Measurements from ENCODE around the gene HOTAIR. TPM values are rescaled to one million over a fixed set of nuclear protein-coding genes. Genes with fewer than 3 reads are reported as not detected.
A peak's percentile ranks its signal among the peaks of the same experiment; 100 is the strongest.

Gene HOTAIR
- total RNA-seq (not detected), polyA plus RNA-seq (not detected)

DNA sequence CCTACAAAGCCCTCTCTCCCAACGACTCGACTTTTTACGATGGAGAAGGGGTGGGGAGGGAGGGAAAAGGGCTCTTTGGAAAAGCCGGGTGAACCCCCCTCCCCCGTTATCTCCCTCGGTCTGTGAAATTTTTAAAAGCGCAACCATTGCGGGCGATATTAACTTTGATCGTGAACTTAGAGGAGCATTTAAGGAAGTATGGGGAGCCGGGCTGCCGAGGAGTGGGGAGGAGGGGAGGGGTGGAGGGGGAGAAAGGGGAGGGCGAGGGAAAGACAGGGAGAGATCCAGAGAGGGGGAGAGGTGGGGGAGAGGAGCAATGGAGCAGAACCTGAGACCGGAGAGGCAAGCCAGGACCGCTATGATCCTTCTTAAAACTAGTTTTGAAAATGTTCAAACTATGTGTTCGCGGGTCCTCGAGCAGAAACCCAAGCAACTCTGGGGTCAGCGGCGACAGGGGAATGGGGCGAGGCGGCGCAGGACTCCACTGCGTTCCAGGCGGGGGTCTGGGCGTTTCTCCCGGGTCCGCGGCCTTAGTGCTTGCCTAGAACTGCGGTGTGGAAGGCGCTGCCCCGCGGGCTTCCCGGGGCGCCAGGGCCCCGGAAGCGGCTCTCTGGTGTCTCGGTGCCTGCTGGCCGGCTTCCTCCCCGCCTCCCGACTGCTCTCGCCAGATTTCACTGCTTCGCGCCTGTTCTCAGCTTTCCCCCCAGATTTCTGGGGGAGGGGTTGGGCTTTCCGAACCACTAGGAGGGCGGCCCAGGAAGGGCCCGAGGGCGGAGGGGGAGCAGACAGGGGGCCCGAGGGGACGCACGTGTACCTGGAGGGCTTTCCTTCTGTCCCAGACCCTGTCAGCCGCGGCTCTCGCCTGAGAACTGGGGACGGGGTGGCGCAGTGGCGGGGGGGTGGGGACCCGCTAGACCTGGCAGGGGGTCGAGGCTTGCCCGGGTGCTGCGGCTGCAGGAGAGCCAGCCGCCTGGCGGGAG, at the start of gene HOTAIR:
Gene HOTAIR, minus strand, starts transcription at position 871 of the 980 bp plus-strand sequence.
- H3K27me3 ChIP-seq (ENCODE audit: control insufficient read depth in 4 of 4, insufficient read depth in 4 of 4, low read length in 3 of 4), result peaks cover 5 to 48% (median 29%) of the 10 kb centered on the region in 4 donors

GRCh38 chr12:54024127-54024526, 49.4 kb upstream of the HOTAIR start:
- DNase-seq (ENCODE audit: low spot score), result no peak
- no peaks in the 10 kb centered on the region for H3K36me3 ChIP-seq (ENCODE audit: control insufficient read depth in 4 of 4, insufficient read depth in 3 of 4, low read depth in 1 of 4, low read length in 3 of 4)
- no peaks in the 10 kb centered on the region for H3K9me3 ChIP-seq (ENCODE audit: control insufficient read depth in 4 of 4, low read length in 3 of 4)
- H3K4me1 ChIP-seq (ENCODE audit: control insufficient read depth in 4 of 4, insufficient read depth in 4 of 4, low read length in 3 of 4), result peaks cover 0 to 9% (median 3%) of the 10 kb centered on the region in 4 donors
- H3K9ac ChIP-seq (ENCODE audit: low read depth in 1 of 2, low read length in 2 of 2), result no peak overlapping the region
- TF ChIP-seq GABPA (IDR thresholded peaks at IDR 0.05 in 1 of 2, conservative IDR thresholded peaks at IDR 0.05 in 1 of 2), result no peak
- no peak for TF ChIP-seq SP1 (IDR thresholded peaks at IDR 0.05)
- TF ChIP-seq HNF4G (IDR thresholded peaks at IDR 0.05), result no peak
- TF ChIP-seq FOXA1 (IDR thresholded peaks at IDR 0.05), result no peak
- TF ChIP-seq, protein P1, sequence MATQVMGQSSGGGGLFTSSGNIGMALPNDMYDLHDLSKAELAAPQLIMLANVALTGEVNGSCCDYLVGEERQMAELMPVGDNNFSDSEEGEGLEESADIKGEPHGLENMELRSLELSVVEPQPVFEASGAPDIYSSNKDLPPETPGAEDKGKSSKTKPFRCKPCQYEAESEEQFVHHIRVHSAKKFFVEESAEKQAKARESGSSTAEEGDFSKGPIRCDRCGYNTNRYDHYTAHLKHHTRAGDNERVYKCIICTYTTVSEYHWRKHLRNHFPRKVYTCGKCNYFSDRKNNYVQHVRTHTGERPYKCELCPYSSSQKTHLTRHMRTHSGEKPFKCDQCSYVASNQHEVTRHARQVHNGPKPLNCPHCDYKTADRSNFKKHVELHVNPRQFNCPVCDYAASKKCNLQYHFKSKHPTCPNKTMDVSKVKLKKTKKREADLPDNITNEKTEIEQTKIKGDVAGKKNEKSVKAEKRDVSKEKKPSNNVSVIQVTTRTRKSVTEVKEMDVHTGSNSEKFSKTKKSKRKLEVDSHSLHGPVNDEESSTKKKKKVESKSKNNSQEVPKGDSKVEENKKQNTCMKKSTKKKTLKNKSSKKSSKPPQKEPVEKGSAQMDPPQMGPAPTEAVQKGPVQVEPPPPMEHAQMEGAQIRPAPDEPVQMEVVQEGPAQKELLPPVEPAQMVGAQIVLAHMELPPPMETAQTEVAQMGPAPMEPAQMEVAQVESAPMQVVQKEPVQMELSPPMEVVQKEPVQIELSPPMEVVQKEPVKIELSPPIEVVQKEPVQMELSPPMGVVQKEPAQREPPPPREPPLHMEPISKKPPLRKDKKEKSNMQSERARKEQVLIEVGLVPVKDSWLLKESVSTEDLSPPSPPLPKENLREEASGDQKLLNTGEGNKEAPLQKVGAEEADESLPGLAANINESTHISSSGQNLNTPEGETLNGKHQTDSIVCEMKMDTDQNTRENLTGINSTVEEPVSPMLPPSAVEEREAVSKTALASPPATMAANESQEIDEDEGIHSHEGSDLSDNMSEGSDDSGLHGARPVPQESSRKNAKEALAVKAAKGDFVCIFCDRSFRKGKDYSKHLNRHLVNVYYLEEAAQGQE (IDR thresholded peaks at IDR 0.05), result no peak
- no peak for TF ChIP-seq MAX (IDR thresholded peaks at IDR 0.05)
- no peak for TF ChIP-seq HNF4A (conservative IDR thresholded peaks at IDR 0.05)
- TF ChIP-seq, protein P2, sequence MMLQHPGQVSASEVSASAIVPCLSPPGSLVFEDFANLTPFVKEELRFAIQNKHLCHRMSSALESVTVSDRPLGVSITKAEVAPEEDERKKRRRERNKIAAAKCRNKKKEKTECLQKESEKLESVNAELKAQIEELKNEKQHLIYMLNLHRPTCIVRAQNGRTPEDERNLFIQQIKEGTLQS (IDR thresholded peaks at IDR 0.05), result no peak
- no peak for TF ChIP-seq RAD21 (IDR thresholded peaks at IDR 0.05)
- no peak for TF ChIP-seq ZBTB33 (IDR thresholded peaks at IDR 0.05)
- H3K27me3 ChIP-seq (ENCODE audit: control insufficient read depth in 4 of 4, insufficient read depth in 4 of 4, low read length in 3 of 4), result peaks cover 8 to 46% (median 29%) of the 10 kb centered on the region in 4 donors
- no peak overlapping the region for H3K4me3 ChIP-seq (ENCODE audit: low read depth in 1 of 3, low read length in 3 of 3)
- WGBS, result 12% methylated on average over 17 of the region's 17 CpGs
- H3K27ac ChIP-seq (ENCODE audit: low read depth in 1 of 2, low read length in 2 of 2), result no peak overlapping the region

More for the DNA sequence above, at the start of gene HOTAIR:
- Histone ChIP-seq H3K9ac (ENCODE audit: low read depth in 1 of 2, low read length in 2 of 2) (no peak within 1 kb of the TSS), H3K36me3 (ENCODE audit: control insufficient read depth in 4 of 4, insufficient read depth in 3 of 4, low read depth in 1 of 4, low read length in 3 of 4) (no peaks in the 10 kb centered on the region), H3K4me3 (ENCODE audit: low read depth in 1 of 3, low read length in 3 of 3) (peak within 1 kb of the TSS in 1 of 3 donors; percentile 16), H3K27ac (ENCODE audit: low read depth in 1 of 2, low read length in 2 of 2) (no peak within 1 kb of the TSS), H3K9me3 (ENCODE audit: control insufficient read depth in 4 of 4, low read length in 3 of 4) (no peaks in the 10 kb centered on the region), H3K4me1 (ENCODE audit: control insufficient read depth in 4 of 4, insufficient read depth in 4 of 4, low read length in 3 of 4) (peaks cover 0 to 10% (median 4%) of the 10 kb centered on the region in 4 donors)
- DNase-seq (ENCODE audit: low spot score), result no peak
- WGBS, result 5% methylated on average over 63 of the region's 63 CpGs
- no peak for TF ChIP-seq RAD21 (IDR thresholded peaks at IDR 0.05)
- no peak for TF ChIP-seq JUND (IDR thresholded peaks at IDR 0.05)
- TF ChIP-seq ZBTB33 (IDR thresholded peaks at IDR 0.05), result no peak
- no peak for TF ChIP-seq HNF4G (IDR thresholded peaks at IDR 0.05)
- TF ChIP-seq YY1 (IDR thresholded peaks at IDR 0.05), result no peak
- TF ChIP-seq SP1 (IDR thresholded peaks at IDR 0.05), result no peak
- TF ChIP-seq FOXA1 (IDR thresholded peaks at IDR 0.05), result no peak
- TF ChIP-seq FOXA2 (IDR thresholded peaks at IDR 0.05), result no peak
- TF ChIP-seq GABPA (IDR thresholded peaks at IDR 0.05 in 1 of 2, conservative IDR thresholded peaks at IDR 0.05 in 1 of 2), result no peak
- no peak for TF ChIP-seq RXRA (IDR thresholded peaks at IDR 0.05)
- no peak for TF ChIP-seq MAX (IDR thresholded peaks at IDR 0.05)
